Left renal pelvis (tissue), 4 donors: ENCODE data around the gene GVQW3. TPM values are rescaled to one million over a fixed set of nuclear protein-coding genes. Genes with fewer than 3 reads are reported as not detected.

Source experiments
- DNase-seq, 4 donors: peaks; one replicate each; pipeline ENCODE4 v3.0.0-alpha.2; 2013; ENCODE audit warnings: low read depth in 4 of 4, low spot score in 3 of 4
- polyA plus RNA-seq, 4 donors: library from polyadenylated mRNA; unstranded; fragments of 120-200 nt; gene quantifications; one replicate each; pipeline ENCODE4 v1.2.1, GENCODE V29; 2013; ENCODE audit not compliant: insufficient read length in 4 of 4

The GVQW3 gene
- polyA plus RNA-seq, 4 donors = 8.0 to 16.8 (median 11.3) TPM

- peak; percentile 97 to 98 (median 98) for DNase-seq
Observed at GRCh38 chr11:76444384-76445120, 63.4 kb downstream of the GVQW3 start, which contains the start of gene EMSY. Gene EMSY (plus strand): TSS chr11:76445018. CDS start chr11:76446939, 1,921 bp downstream.

GRCh38 chr11:76445121-76446084 lies 64.3 kb downstream of the GVQW3 start:
- DNase-seq = peak in 3 of 4 donors; percentile 62 to 76 (median 73)

GRCh38 chr11:76448506-76448905 lies 67.4 kb downstream of the GVQW3 start:
- no peak for DNase-seq

- no peak for DNase-seq
Observed at GRCh38 chr11:76453248-76453647, 72.1 kb downstream of the GVQW3 start.

- DNase-seq = no peak
Observed at GRCh38 chr11:76455331-76455730, 74.2 kb downstream of the GVQW3 start.

- no peak for DNase-seq
Observed at GRCh38 chr11:76455931-76456330, 74.8 kb downstream of the GVQW3 start.

- DNase-seq = no peak
Observed at GRCh38 chr11:76456571-76456970, 75.4 kb downstream of the GVQW3 start.

Other genes starting within 250 kb of the GVQW3 start
- gene WNT11, start 174.8 kb upstream of the GVQW3 start, polyA plus RNA-seq = 10 to 100 TPM in 3 of 4 donors, 1 to 10 TPM in 1; 6.3 to 21.3 (median 15.4) TPM
- gene THAP12, start 191 bp upstream of the GVQW3 start, polyA plus RNA-seq = 100 to 1,000 TPM in 1 of 4 donors, 10 to 100 TPM in 3; 73.9 to 107 (median 84.5) TPM
- gene EMSY, start 63.7 kb downstream of the GVQW3 start, polyA plus RNA-seq = 10 to 100 TPM; 28.6 to 34.7 (median 30.3) TPM